ENCODE data around the gene DAD1. TPM values are rescaled to one million over a fixed set of nuclear protein-coding genes. Genes with fewer than 3 reads are reported as not detected.

Gene DAD1
- total RNA-seq, 1 experiment from 2014 or later = 162 TPM

DNA sequence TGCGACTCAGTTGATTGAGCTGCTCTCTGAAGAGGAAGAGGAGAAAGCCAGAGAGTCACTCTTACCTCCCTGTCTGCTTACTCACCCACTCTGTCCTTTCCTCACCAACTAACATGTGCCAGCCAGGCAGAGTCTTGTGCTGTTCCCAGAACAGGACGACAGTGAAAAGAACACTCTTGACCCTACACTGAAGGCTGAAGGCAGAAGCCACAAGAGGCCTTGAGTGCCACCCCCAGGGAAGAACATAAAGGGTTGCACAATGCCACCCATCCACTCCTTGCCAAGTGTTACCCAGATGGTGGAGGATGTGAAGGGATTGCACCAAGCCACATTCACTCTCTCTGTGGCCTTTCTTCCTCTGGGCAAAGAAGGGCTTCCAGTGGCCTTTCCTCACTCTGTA lies 21.9 kb upstream of the DAD1 start:
- no peak for TF ChIP-seq CBX3 (IDR thresholded peaks at IDR 0.05; ENCODE audit: low read depth)
- TF ChIP-seq EGR1 (IDR thresholded peaks at IDR 0.05; ENCODE audit: low read depth) = no peak
- no peak for TF ChIP-seq RAD21 (IDR thresholded peaks at IDR 0.05; ENCODE audit: low read depth)
- no peak for TF ChIP-seq SRF (IDR thresholded peaks at IDR 0.05; ENCODE audit: low read depth)
- no peak for TF ChIP-seq SP1 (IDR thresholded peaks at IDR 0.05; ENCODE audit: low read depth)
- ChIA-PET POLR2A (no interaction called here), RAD21 (ENCODE audit: low non-redundant PET in 1 of 2, low total read pairs in 2 of 2, uncharacterized antibody in 2 of 2, unreplicated experiment in 2 of 2) (no interaction called here), CTCF (no interaction called here)
- Histone ChIP-seq H3K27me3 (ENCODE audit: insufficient read depth, low read length) (no peaks in the 10 kb centered on the region), H2AFZ (ENCODE audit: low read depth, low read length, poor library complexity, severe bottlenecking) (no peak overlapping the region), H3K9ac (ENCODE audit: low read length) (no peak overlapping the region), H3K79me2 (ENCODE audit: insufficient read depth, low read length) (no peaks in the 10 kb centered on the region), H3K9me2 (ENCODE audit: insufficient read depth) (no peaks in the 10 kb centered on the region), H3K9me3 (ENCODE audit: control insufficient read depth in 1 of 2, insufficient read depth in 1 of 2, low read depth in 1 of 2, low read length in 2 of 2) (no peaks in the 10 kb centered on the region), H3K36me3 (ENCODE audit: control insufficient read depth in 1 of 2, insufficient read depth in 2 of 2, low read length in 2 of 2) (peaks cover 0 to 2% of the 10 kb centered on the region in 2 experiments; a peak in 1 of 4 replicates), H4K20me1 (ENCODE audit: insufficient read depth) (no peaks in the 10 kb centered on the region), H3K27ac (ENCODE audit: low read depth, low read length) (no peak overlapping the region), H3K4me3 (replicated peaks in 1 of 2; ENCODE audit: low read depth in 1 of 2, low read length in 2 of 2) (no peak overlapping the region), H3K4me2 (ENCODE audit: low read length) (no peak overlapping the region), H3K4me1 (ENCODE audit: control insufficient read depth in 1 of 2, insufficient read depth in 2 of 2, low read length in 2 of 2) (peaks cover 17 to 23% of the 10 kb centered on the region in 2 experiments)
- DNase-seq (ENCODE audit: low read depth, low spot score) (no peak), ATAC-seq (no peak)
- no TSS peak for BruUV-seq (replicated peaks)
- intact Hi-C loops (cut with micrococcal nuclease) = no loop called here

GRCh38 chr14:22607291-22607690 lies 18.3 kb upstream of the DAD1 start:
- H3K4me2 ChIP-seq (ENCODE audit: low read length) = no peak overlapping the region
- H2AFZ ChIP-seq (ENCODE audit: low read depth, low read length, poor library complexity, severe bottlenecking) = no peak overlapping the region
- H3K9me3 ChIP-seq (ENCODE audit: control insufficient read depth in 1 of 2, insufficient read depth in 1 of 2, low read depth in 1 of 2, low read length in 2 of 2) = no peaks in the 10 kb centered on the region
- peaks cover 9 to 16% of the 10 kb centered on the region in 2 experiments; a peak in 3 of 4 replicates for H3K4me1 ChIP-seq (ENCODE audit: control insufficient read depth in 1 of 2, insufficient read depth in 2 of 2, low read length in 2 of 2)
- H4K20me1 ChIP-seq (ENCODE audit: insufficient read depth) = no peaks in the 10 kb centered on the region
- peaks cover 0 to 2% of the 10 kb centered on the region in 2 experiments; a peak in 2 of 4 replicates for H3K36me3 ChIP-seq (ENCODE audit: control insufficient read depth in 1 of 2, insufficient read depth in 2 of 2, low read length in 2 of 2)
- H3K27ac ChIP-seq (ENCODE audit: low read depth, low read length) = no peak overlapping the region
- no peak for ATAC-seq
- no peak for DNase-seq (ENCODE audit: low read depth, low spot score)
- no peaks in the 10 kb centered on the region for H3K79me2 ChIP-seq (ENCODE audit: insufficient read depth, low read length)
- H3K9ac ChIP-seq (ENCODE audit: low read length) = no peak overlapping the region
- ChIA-PET CTCF (interaction anchor here (1.0 kb wide), 1 partner anchor 10 kb away, joined by 3 read pairs; the partner anchor contains the start of gene ABHD4), RAD21 (ENCODE audit: low non-redundant PET in 1 of 2, low total read pairs in 2 of 2, uncharacterized antibody in 2 of 2, unreplicated experiment in 2 of 2) (no interaction called here), POLR2A (interaction anchor here (1.6 kb wide), 1 partner anchor 18 kb away, joined by 4 read pairs; the partner anchor contains the start of gene DAD1)
- H3K9me2 ChIP-seq (ENCODE audit: insufficient read depth) = no peaks in the 10 kb centered on the region
- H3K4me3 ChIP-seq (replicated peaks in 1 of 2; ENCODE audit: low read depth in 1 of 2, low read length in 2 of 2) = no peak overlapping the region
- intact Hi-C loops (cut with micrococcal nuclease) = no loop called here
- no peaks in the 10 kb centered on the region for H3K27me3 ChIP-seq (ENCODE audit: insufficient read depth, low read length)
- BruUV-seq (replicated peaks) = no TSS peak
- TF ChIP-seq CEBPB (IDR thresholded peaks at IDR 0.05; ENCODE audit: low read depth) (no peak), JUND (IDR thresholded peaks at IDR 0.05) (no peak), ZNF274 (IDR thresholded peaks at IDR 0.05; ENCODE audit: low read depth, low read length) (no peak), SRF (IDR thresholded peaks at IDR 0.05; ENCODE audit: low read depth) (no peak), CBX3 (IDR thresholded peaks at IDR 0.05; ENCODE audit: low read depth) (no peak), RAD21 (IDR thresholded peaks at IDR 0.05; ENCODE audit: low read depth) (no peak), TCF7L2 (IDR thresholded peaks at IDR 0.05; ENCODE audit: borderline replicate concordance, extremely low read depth, insufficient read depth, insufficient read length) (no peak), ELF1 (IDR thresholded peaks at IDR 0.05; ENCODE audit: borderline replicate concordance, low read depth) (no peak), POLR2A (IDR thresholded peaks at IDR 0.05; ENCODE audit: borderline replicate concordance, extremely low read depth, insufficient read depth, insufficient read length) (no peak), FOSL1 (IDR thresholded peaks at IDR 0.05; ENCODE audit: low read depth) (no peak), EGR1 (IDR thresholded peaks at IDR 0.05; ENCODE audit: low read depth) (no peak), YY1 (IDR thresholded peaks at IDR 0.05; ENCODE audit: extremely low read depth, insufficient replicate concordance, low read depth, low read length) (no peak), CTCF (IDR thresholded peaks at IDR 0.05 in 2 of 3, conservative IDR thresholded peaks at IDR 0.05 in 1 of 3; ENCODE audit: borderline replicate concordance in 1 of 3, insufficient read depth in 1 of 3, low read depth in 2 of 3, low read length in 2 of 3) (no peak), SIN3A (IDR thresholded peaks at IDR 0.05; ENCODE audit: low read depth) (no peak), EZH2 (IDR thresholded peaks at IDR 0.05) (no peak), SP1 (IDR thresholded peaks at IDR 0.05; ENCODE audit: low read depth) (no peak)
- TF ChIP-seq, protein P1, sequence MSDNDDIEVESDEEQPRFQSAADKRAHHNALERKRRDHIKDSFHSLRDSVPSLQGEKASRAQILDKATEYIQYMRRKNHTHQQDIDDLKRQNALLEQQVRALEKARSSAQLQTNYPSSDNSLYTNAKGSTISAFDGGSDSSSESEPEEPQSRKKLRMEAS (IDR thresholded peaks at IDR 0.05) = no peak
- TF ChIP-seq, protein P2, sequence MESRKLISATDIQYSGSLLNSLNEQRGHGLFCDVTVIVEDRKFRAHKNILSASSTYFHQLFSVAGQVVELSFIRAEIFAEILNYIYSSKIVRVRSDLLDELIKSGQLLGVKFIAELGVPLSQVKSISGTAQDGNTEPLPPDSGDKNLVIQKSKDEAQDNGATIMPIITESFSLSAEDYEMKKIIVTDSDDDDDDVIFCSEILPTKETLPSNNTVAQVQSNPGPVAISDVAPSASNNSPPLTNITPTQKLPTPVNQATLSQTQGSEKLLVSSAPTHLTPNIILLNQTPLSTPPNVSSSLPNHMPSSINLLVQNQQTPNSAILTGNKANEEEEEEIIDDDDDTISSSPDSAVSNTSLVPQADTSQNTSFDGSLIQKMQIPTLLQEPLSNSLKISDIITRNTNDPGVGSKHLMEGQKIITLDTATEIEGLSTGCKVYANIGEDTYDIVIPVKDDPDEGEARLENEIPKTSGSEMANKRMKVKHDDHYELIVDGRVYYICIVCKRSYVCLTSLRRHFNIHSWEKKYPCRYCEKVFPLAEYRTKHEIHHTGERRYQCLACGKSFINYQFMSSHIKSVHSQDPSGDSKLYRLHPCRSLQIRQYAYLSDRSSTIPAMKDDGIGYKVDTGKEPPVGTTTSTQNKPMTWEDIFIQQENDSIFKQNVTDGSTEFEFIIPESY (IDR thresholded peaks at IDR 0.05; ENCODE audit: extremely low read depth, insufficient replicate concordance, low read length) = no peak
